ENCODE data around the gene RPS19BP1. TPM values are rescaled to one million over a fixed set of nuclear protein-coding genes. Genes with fewer than 3 reads are reported as not detected.

Gene RPS19BP1
- total RNA-seq, 1 experiment from 2014 or later = 80.4 TPM

DNA sequence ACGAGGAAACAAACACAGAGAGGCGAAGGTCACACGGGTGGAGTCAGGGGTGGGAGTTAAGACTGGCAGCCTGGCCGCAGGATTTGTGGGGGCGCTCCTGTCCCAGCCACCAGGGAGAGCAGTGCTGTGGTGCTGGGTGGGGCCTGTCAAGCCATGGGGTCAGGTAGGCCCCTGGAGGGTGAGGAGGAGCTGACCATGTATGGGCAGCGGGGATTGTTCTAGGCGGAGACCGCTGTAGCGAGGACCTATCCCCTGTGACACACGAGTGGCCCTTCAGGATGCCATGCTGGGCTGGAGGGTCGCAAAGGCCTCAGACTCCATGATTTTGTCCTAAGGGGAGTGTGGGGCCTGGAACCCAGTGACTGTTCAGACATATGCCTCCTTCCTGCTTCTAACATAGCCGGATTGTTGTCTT is 1.6 kb upstream of the RPS19BP1 start:
- H3K27me3 ChIP-seq (ENCODE audit: insufficient read depth, low read length) = no peaks in the 10 kb centered on the region
- no TSS peak for BruUV-seq (replicated peaks)
- ChIA-PET CTCF (interaction anchor here (0.6 to 2.9 kb wide), 6 partner anchors 36 to 731 kb away, joined by 3 to 20 read pairs (median 4); partner anchors contain the start of gene CACNA1I), RAD21 (ENCODE audit: low non-redundant PET in 1 of 2, low total read pairs in 2 of 2, uncharacterized antibody in 2 of 2, unreplicated experiment in 2 of 2) (interaction anchor here in 1 of 2 experiments (1.5 kb wide), 1 partner anchor 491 kb away, joined by 4 read pairs; no protein-coding TSS in a partner anchor), POLR2A (interaction anchor here (1.1 kb wide), 1 partner anchor 14 kb away, joined by 4 read pairs; the partner anchor contains the start of gene ATF4)
- no peak for DNase-seq (ENCODE audit: low read depth, low spot score)
- H3K36me3 ChIP-seq (ENCODE audit: control insufficient read depth in 1 of 2, insufficient read depth in 2 of 2, low read length in 2 of 2) = peaks cover 4 to 15% of the 10 kb centered on the region in 2 experiments; a peak in 3 of 4 replicates
- intact Hi-C loops (cut with micrococcal nuclease) = loop anchor here (1.0 to 10.0 kb wide), 5 partner anchors 275 to 813 kb away; partner anchors contain the start of gene ADSL
- peak overlapping the region; percentile 48 for H3K9ac ChIP-seq (ENCODE audit: low read length)
- H3K79me2 ChIP-seq (ENCODE audit: insufficient read depth, low read length) = peaks cover 32% of the 10 kb centered on the region
- H2AFZ ChIP-seq (ENCODE audit: low read depth, low read length, poor library complexity, severe bottlenecking) = peak overlapping the region; percentile 31
- peak overlapping the region; percentile 72 for H3K4me2 ChIP-seq (ENCODE audit: low read length)
- peak overlapping the region; percentile 45 for H3K27ac ChIP-seq (ENCODE audit: low read depth, low read length)
- TF ChIP-seq JUND (IDR thresholded peaks at IDR 0.05) (no peak), FOSL1 (IDR thresholded peaks at IDR 0.05; ENCODE audit: low read depth) (no peak), TCF7L2 (IDR thresholded peaks at IDR 0.05; ENCODE audit: borderline replicate concordance, extremely low read depth, insufficient read depth, insufficient read length) (no peak), SRF (IDR thresholded peaks at IDR 0.05; ENCODE audit: low read depth) (no peak), CEBPB (IDR thresholded peaks at IDR 0.05; ENCODE audit: low read depth) (no peak), ZNF274 (IDR thresholded peaks at IDR 0.05; ENCODE audit: low read depth, low read length) (no peak), ELF1 (IDR thresholded peaks at IDR 0.05; ENCODE audit: borderline replicate concordance, low read depth) (no peak), RAD21 (IDR thresholded peaks at IDR 0.05; ENCODE audit: low read depth) (no peak), POLR2AphosphoS5 (IDR thresholded peaks at IDR 0.05; ENCODE audit: low read depth, low read length) (no peak), SIN3A (IDR thresholded peaks at IDR 0.05; ENCODE audit: low read depth) (no peak), POLR2A (IDR thresholded peaks at IDR 0.05; ENCODE audit: borderline replicate concordance, extremely low read depth, insufficient read depth, insufficient read length) (no peak), YY1 (IDR thresholded peaks at IDR 0.05; ENCODE audit: extremely low read depth, insufficient replicate concordance, low read depth, low read length) (no peak), EZH2 (IDR thresholded peaks at IDR 0.05) (no peak)
- TF ChIP-seq, protein P1, sequence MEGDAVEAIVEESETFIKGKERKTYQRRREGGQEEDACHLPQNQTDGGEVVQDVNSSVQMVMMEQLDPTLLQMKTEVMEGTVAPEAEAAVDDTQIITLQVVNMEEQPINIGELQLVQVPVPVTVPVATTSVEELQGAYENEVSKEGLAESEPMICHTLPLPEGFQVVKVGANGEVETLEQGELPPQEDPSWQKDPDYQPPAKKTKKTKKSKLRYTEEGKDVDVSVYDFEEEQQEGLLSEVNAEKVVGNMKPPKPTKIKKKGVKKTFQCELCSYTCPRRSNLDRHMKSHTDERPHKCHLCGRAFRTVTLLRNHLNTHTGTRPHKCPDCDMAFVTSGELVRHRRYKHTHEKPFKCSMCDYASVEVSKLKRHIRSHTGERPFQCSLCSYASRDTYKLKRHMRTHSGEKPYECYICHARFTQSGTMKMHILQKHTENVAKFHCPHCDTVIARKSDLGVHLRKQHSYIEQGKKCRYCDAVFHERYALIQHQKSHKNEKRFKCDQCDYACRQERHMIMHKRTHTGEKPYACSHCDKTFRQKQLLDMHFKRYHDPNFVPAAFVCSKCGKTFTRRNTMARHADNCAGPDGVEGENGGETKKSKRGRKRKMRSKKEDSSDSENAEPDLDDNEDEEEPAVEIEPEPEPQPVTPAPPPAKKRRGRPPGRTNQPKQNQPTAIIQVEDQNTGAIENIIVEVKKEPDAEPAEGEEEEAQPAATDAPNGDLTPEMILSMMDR (IDR thresholded peaks at IDR 0.05 in 2 of 3, conservative IDR thresholded peaks at IDR 0.05 in 1 of 3; ENCODE audit: borderline replicate concordance in 1 of 3, insufficient read depth in 1 of 3, low read depth in 2 of 3, low read length in 2 of 3) = no peak
- TF ChIP-seq, protein P2, sequence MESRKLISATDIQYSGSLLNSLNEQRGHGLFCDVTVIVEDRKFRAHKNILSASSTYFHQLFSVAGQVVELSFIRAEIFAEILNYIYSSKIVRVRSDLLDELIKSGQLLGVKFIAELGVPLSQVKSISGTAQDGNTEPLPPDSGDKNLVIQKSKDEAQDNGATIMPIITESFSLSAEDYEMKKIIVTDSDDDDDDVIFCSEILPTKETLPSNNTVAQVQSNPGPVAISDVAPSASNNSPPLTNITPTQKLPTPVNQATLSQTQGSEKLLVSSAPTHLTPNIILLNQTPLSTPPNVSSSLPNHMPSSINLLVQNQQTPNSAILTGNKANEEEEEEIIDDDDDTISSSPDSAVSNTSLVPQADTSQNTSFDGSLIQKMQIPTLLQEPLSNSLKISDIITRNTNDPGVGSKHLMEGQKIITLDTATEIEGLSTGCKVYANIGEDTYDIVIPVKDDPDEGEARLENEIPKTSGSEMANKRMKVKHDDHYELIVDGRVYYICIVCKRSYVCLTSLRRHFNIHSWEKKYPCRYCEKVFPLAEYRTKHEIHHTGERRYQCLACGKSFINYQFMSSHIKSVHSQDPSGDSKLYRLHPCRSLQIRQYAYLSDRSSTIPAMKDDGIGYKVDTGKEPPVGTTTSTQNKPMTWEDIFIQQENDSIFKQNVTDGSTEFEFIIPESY (IDR thresholded peaks at IDR 0.05; ENCODE audit: extremely low read depth, insufficient replicate concordance, low read length) = no peak
- TF ChIP-seq, protein P3, sequence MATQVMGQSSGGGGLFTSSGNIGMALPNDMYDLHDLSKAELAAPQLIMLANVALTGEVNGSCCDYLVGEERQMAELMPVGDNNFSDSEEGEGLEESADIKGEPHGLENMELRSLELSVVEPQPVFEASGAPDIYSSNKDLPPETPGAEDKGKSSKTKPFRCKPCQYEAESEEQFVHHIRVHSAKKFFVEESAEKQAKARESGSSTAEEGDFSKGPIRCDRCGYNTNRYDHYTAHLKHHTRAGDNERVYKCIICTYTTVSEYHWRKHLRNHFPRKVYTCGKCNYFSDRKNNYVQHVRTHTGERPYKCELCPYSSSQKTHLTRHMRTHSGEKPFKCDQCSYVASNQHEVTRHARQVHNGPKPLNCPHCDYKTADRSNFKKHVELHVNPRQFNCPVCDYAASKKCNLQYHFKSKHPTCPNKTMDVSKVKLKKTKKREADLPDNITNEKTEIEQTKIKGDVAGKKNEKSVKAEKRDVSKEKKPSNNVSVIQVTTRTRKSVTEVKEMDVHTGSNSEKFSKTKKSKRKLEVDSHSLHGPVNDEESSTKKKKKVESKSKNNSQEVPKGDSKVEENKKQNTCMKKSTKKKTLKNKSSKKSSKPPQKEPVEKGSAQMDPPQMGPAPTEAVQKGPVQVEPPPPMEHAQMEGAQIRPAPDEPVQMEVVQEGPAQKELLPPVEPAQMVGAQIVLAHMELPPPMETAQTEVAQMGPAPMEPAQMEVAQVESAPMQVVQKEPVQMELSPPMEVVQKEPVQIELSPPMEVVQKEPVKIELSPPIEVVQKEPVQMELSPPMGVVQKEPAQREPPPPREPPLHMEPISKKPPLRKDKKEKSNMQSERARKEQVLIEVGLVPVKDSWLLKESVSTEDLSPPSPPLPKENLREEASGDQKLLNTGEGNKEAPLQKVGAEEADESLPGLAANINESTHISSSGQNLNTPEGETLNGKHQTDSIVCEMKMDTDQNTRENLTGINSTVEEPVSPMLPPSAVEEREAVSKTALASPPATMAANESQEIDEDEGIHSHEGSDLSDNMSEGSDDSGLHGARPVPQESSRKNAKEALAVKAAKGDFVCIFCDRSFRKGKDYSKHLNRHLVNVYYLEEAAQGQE (IDR thresholded peaks at IDR 0.05; ENCODE audit: low read depth) = no peak
- TF ChIP-seq, protein P4, sequence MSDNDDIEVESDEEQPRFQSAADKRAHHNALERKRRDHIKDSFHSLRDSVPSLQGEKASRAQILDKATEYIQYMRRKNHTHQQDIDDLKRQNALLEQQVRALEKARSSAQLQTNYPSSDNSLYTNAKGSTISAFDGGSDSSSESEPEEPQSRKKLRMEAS (IDR thresholded peaks at IDR 0.05) = no peak
- H3K9me2 ChIP-seq (ENCODE audit: insufficient read depth) = no peaks in the 10 kb centered on the region
- no peaks in the 10 kb centered on the region for H3K9me3 ChIP-seq (ENCODE audit: control insufficient read depth in 1 of 2, insufficient read depth in 1 of 2, low read depth in 1 of 2, low read length in 2 of 2)
- no peaks in the 10 kb centered on the region for H4K20me1 ChIP-seq (ENCODE audit: insufficient read depth)
- peaks cover 33 to 50% of the 10 kb centered on the region in 2 experiments for H3K4me1 ChIP-seq (ENCODE audit: control insufficient read depth in 1 of 2, insufficient read depth in 2 of 2, low read length in 2 of 2)
- peak overlapping the region in 1 of 2 experiments; percentile 28; a peak in 2 of 4 replicates for H3K4me3 ChIP-seq (replicated peaks in 1 of 2; ENCODE audit: low read depth in 1 of 2, low read length in 2 of 2)
- ATAC-seq = no peak
